Colonic mucosa (tissue), 4 donors: ENCODE data around the gene ARHGEF10L. TPM values are rescaled to one million over a fixed set of nuclear protein-coding genes. Genes with fewer than 3 reads are reported as not detected.

Experiments
- DNase-seq: peaks from one replicate; pipeline ENCODE4 v3.0.0-alpha.2; 2020
- H3K27ac ChIP-seq: fragments of 200-600 bp; one replicate; pipeline ENCODE4 v1.8.0; 2021
- H3K27me3 ChIP-seq: fragments of 200-600 bp; one replicate; pipeline ENCODE4 v1.8.0; 2021
- H3K36me3 ChIP-seq: fragments of 200-600 bp; one replicate; pipeline ENCODE4 v1.8.0; 2021
- H3K4me1 ChIP-seq: fragments of 200-600 bp; one replicate; pipeline ENCODE4 v1.8.0; 2021; ENCODE audit warnings: mild to moderate bottlenecking
- H3K4me3 ChIP-seq: fragments of 200-600 bp; one replicate; pipeline ENCODE4 v1.8.0; 2021
- H3K9ac ChIP-seq, 2 donors: one replicate each; pipeline ENCODE4 v1.7.0; 2013; ENCODE audit warnings: control low read depth in 2 of 2, low read depth in 2 of 2, low read length in 2 of 2
- H3K9me3 ChIP-seq: fragments of 200-600 bp; one replicate; pipeline ENCODE4 v1.8.0; 2021
- CTCF ChIP-seq: fragments of 200-600 bp; IDR thresholded peaks from one replicate; pipeline ENCODE4 v1.8.0; 2022; ENCODE audit warnings: antibody characterized with exemption, mild to moderate bottlenecking
- intact Hi-C: fragments of 100-400 bp; cut with DNase I; formaldehyde crosslinking; loops from one replicate; pipeline ENCODE4 v1.14.1; 2022
- total RNA-seq, 2 donors: library from RNA; stranded (reverse); fragmentation: NEBNext Ultra II Directional in 1 of 2; extraction: Animal tissue kit (Norgen Biotek cat#: 25700) in 1 of 2; gene quantifications; one replicate each; pipeline ENCODE4 v1.2.1, GENCODE V29; 2021
- donor health status: healthy.
- donor health status: DM: no; HTN: no; CAD: no.
- donor health status: DM: no; HTN: no; CAD: no.

ARHGEF10L gene
- total RNA-seq, 2 donors from 2014 or later, result 77.5 to 133 TPM

- Histone ChIP-seq H3K9me3 (no peaks in the 10 kb centered on the region), H3K27me3 (no peaks in the 10 kb centered on the region), H3K27ac (no peak overlapping the region), H3K4me1 (no peaks in the 10 kb centered on the region), H3K36me3 (no peaks in the 10 kb centered on the region), H3K9ac (no peak overlapping the region), H3K4me3 (no peak overlapping the region)
- peak; percentile 23 for DNase-seq
- intact Hi-C loops, result no loop called here
- no peak for TF ChIP-seq CTCF
These were observed 192.0 kb downstream of the ARHGEF10L start for GRCh38 chr1:17731460-17731859.

- H3K4me3 ChIP-seq, result no peak overlapping the region
- no peak for TF ChIP-seq CTCF
- no peaks in the 10 kb centered on the region for H3K27me3 ChIP-seq
- H3K4me1 ChIP-seq, result no peaks in the 10 kb centered on the region
- no peaks in the 10 kb centered on the region for H3K9me3 ChIP-seq
- intact Hi-C loops, result no loop called here
- no peak overlapping the region for H3K9ac ChIP-seq
- H3K27ac ChIP-seq, result no peak overlapping the region
- DNase-seq, result no peak
- no peaks in the 10 kb centered on the region for H3K36me3 ChIP-seq
These were observed 193.0 kb downstream of the ARHGEF10L start for GRCh38 chr1:17732475-17732874.

- Histone ChIP-seq H3K9ac (no peak overlapping the region), H3K9me3 (no peaks in the 10 kb centered on the region), H3K4me1 (no peaks in the 10 kb centered on the region), H3K4me3 (no peak overlapping the region), H3K36me3 (no peaks in the 10 kb centered on the region), H3K27ac (no peak overlapping the region), H3K27me3 (no peaks in the 10 kb centered on the region)
- no peak for DNase-seq
- no peak for TF ChIP-seq CTCF
- intact Hi-C loops, result no loop called here
These were observed 194.2 kb downstream of the ARHGEF10L start for GRCh38 chr1:17733661-17734060.

GRCh38 chr1:17734609-17735008 is 195.1 kb downstream of the ARHGEF10L start:
- Histone ChIP-seq H3K36me3 (no peaks in the 10 kb centered on the region), H3K9me3 (no peaks in the 10 kb centered on the region), H3K4me1 (no peaks in the 10 kb centered on the region), H3K27ac (no peak overlapping the region), H3K4me3 (no peak overlapping the region), H3K27me3 (no peaks in the 10 kb centered on the region), H3K9ac (no peak overlapping the region)
- intact Hi-C loops, result no loop called here
- TF ChIP-seq CTCF, result no peak
- DNase-seq, result no peak

- Histone ChIP-seq H3K27me3 (no peaks in the 10 kb centered on the region), H3K4me3 (no peak overlapping the region), H3K27ac (no peak overlapping the region), H3K9ac (no peak overlapping the region), H3K4me1 (no peaks in the 10 kb centered on the region), H3K9me3 (no peaks in the 10 kb centered on the region), H3K36me3 (no peaks in the 10 kb centered on the region)
- DNase-seq, result no peak
- no peak for TF ChIP-seq CTCF
- intact Hi-C loops, result no loop called here
These were observed 195.8 kb downstream of the ARHGEF10L start for GRCh38 chr1:17735348-17735747.

- no peak for DNase-seq
- H3K9me3 ChIP-seq, result no peaks in the 10 kb centered on the region
- no peaks in the 10 kb centered on the region for H3K4me1 ChIP-seq
- no peak for TF ChIP-seq CTCF
- no peaks in the 10 kb centered on the region for H3K27me3 ChIP-seq
- H3K9ac ChIP-seq, result no peak overlapping the region
- no peaks in the 10 kb centered on the region for H3K36me3 ChIP-seq
- no peak overlapping the region for H3K4me3 ChIP-seq
- intact Hi-C loops, result no loop called here
- no peak overlapping the region for H3K27ac ChIP-seq
These were observed 196.3 kb downstream of the ARHGEF10L start for GRCh38 chr1:17735793-17736192.
